Ramos (cell line): ENCODE data around the gene GDA.

Experiments
- in situ Hi-C: fragments of 300-500 bp; cut with MboI; formaldehyde crosslinking; loops from one replicate; pipeline ENCODE4 v1.14.3; 2022; ENCODE audit warnings: low sequenced_read_pairs; ENCODE audit not compliant: unreplicated experiment

The GDA gene

DNA sequence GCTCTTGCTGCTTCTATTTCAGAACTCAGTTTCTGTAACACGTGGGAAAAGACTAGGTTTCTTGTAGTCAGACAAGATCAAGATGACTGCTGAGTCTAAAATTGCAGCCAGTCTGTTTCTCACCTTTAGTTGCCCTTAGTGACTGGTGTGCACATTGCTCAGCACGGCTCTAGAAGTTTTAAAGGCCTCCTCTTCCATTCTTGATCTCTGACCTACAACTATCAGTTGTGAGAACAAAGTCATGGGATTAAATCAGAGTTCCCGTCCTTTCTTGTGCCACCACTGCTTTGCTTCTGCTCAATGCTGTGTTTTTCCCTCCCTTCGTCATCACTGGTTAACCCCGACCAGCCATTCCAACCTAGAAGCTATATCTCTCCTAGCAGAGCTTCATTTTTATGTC, 52.8 kb downstream of the GDA start:
- in situ Hi-C loops: no loop called here

DNA sequence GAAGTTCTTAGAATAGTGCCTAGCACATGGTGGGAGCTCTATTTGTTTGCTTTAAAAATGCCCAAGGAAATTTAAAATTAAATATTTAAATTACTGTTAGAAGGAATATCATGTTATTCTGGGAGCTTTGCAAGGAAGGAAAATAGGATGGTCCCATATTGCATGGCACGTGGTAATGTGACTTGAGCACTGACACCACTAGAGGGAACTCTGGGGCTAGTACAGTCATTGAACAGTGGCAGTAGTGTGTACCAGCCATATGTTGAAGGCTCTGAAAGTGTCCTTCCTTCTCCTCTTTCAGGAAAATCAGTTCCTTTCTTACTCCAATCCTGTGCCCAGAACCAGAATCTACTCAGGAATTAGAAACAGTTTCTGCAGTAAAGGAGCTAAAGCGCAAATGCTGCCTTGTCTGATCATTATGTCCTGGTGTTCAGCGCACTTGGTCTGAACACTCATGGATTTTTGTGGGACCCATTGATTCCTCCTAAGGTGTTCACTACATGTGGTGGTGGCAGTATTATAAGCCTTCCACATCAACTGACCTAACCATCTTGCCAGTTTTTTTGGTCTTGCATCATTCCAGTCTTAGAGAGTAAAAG, 54.1 kb downstream of the GDA start:
- in situ Hi-C loops: no loop called here

DNA sequence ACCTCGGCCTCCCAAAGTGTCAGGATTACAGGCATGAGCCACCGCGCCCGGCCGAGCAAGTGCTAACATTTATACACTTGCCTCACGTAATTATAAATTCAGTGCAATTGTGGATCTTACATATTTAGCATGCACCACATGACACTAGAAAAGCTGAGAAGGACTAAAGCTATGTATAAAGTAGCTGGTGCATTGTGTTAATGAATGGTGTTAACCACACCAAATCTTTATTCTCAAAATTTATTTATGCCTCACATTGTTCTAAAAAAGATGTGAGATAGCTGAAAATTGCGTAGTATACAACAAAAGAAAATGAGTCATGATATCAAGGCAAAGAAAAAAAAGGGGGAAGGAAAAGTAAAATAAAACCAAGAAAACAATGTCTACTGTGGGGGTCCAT, 54.8 kb downstream of the GDA start:
- in situ Hi-C loops: no loop called here

DNA sequence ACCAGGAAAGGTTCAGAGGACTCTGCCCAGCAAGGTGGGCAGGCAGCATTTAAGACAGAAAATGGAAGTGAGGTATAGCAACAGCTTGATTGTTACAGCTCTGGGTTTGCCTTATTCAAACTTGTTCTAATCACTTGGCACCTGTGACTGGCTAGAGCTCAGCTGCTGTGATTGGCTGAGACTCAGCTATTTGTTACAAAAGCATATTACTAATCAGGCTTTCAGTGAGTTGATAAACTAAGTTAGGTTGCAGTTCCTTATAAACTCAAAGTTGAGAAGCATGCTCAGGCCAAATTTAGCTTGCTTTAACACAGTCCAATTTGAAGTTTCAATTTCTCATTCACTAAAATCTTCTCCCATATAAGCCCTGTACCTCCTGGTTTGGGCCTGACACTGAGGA, 56.3 kb downstream of the GDA start:
- in situ Hi-C loops: no loop called here

DNA sequence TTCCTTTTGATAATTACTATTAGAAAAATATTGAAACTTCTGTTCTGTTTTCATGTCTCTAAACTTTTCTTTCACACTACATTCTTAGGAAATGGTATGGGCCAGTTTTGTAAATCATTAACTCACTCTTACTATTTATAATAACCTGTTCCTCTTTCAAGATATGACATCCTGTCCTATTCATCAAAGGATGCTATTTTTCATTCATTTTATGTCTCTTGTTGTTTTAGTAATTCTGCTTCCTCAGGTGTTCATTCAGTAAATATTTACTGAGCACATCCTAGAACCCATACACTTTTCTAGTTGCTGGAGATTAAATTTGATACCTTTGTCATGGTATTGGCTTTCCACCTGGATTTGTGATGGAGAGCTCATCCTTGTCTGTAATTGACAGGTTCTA, 58.0 kb downstream of the GDA start:
- in situ Hi-C loops: no loop called here

DNA sequence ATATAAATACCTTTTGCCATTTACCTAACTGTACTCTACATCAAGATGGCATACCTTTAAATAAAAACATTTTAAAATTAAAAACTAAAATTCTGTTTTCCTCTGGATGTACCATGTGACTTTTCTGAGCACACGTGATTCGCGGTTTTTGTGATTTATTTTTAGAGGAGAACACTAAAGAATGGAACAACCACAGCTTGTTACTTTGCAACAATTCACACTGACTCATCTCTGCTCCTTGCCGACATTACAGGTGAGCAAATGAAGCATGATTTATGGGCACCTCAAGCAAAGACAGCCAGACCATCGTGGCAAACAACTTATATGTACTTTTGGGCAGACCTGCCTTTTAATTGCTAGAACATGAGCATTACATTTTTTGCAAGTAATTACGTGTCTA, 61.3 kb downstream of the GDA start:
- in situ Hi-C loops: no loop called here

DNA sequence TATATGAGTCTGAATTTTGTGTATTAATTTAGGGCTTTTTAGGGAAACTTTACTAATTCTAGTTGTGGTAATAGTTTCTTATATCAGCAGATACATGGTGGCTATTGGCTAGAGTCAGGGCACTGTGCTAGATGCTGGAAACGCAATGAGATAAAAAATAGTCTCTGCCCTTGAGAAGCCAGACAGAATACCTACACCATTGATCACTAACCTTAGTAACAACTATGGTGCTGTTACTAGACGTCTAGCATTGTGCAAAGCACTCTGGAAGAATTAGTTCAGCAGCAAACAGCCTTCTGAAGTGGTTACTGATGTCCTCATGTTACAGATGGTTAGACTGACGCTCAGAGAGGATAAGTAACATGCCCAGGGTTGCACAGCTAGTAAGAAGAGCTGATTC, 61.8 kb downstream of the GDA start:
- in situ Hi-C loops: no loop called here

DNA sequence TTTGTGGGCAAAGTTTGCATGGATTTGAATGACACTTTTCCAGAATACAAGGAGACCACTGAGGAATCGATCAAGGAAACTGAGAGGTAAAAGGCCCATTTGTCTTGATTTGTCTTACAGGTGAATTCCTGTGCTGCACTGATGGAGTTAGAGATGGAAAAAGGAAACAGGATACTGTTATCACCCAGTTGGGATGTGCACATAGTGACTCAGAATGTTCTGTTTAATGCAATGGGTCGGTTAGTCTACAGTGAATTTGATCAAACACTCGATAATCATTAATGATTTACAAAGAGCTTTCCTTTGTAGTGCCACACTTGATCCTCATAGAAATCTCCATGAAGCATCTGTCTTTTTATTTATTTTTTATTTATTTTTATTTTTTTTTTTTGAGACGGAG, 64.7 kb downstream of the GDA start:
- in situ Hi-C loops: no loop called here

DNA sequence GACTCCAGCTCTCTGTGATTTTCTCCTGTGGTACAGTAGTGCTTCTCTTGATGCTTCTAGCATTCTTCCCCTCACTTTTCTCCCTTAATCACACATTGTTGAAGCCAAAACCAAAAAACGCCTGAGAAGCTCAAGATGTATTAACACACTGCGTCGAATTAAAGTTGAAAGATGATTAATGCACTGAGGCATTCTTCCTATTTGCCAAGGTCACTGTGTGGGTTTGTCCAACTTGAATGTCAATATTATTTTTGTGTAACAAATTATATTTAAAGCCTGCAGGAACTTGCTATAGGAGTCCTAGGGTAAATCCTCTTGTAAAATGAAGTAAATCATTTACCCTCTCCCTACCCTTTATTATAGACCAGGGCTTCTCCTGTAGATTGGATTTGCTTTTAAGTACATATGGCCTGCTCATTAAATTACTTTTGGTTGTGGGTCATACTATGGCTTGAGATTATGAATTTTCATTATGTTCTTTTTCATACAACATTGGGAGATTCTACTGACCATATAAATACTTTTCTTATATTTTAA, 68.1 kb downstream of the GDA start:
- in situ Hi-C loops: no loop called here

DNA sequence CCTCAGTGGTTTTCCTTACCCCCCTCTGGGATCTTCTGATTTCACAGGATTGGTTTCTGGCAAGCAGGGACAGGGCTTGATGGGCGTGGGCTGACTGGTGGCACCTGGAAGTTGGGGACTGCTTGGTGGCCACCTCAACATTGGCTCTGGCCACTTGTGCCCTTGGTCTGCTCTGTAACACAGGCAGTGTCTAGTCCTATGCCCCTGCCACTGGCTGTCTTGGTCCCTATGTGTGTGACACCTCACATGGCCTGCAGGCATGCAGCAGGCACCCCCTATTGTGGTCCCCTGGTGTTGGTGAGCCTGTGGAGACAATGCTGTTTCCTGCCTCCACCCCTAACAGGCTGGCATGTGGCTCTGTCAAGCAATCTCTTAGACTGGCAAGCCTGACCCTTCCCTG, 71.3 kb downstream of the GDA start:
- in situ Hi-C loops: no loop called here

DNA sequence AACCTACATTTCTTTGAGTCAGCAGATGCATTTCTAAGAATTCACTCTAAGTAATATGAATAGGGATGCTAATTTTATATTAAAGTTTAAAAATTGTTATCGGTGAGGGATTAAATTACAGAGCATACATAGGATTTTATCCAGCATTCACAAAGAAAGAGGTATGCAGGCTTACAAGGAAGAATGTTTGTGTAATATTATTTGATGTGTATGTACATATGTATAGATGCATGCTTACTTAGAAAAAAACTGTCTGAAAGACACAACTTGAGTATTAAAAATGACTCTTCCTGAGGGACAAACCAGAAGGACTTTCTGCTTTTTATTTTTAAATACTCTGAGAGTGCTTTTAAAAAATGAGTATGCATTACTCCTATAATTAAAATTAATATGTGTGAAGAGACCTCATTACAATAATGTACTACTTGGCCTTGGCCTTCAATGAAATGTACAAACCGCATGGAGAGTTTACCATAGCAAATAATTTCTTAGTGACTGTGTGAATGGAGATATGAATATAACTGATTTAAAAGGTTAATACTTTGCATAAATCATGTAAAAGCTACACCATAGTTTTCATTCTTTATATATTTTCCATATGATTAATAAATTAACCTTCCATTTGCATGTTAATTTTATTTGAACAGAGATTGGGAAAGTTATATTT, 77.0 kb downstream of the GDA start:
- in situ Hi-C loops: no loop called here

DNA sequence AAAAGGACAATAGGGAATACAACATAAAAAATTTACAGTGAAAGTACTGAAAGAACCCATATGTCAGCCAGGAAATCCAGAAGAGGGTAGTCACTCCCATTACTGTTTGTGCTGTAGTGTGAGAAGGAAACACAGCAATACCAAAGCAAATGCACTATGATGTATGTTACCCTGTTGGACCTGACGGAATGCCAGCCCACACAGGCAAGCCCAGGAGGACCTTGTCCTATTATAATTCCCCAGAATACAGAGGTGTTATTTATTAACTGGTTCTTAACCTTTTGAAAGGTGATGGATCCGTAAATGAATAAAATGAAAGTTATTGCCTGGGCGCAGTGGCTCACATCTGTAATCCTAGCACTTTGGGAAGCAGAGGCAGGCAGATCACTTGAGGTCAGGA, 79.0 kb downstream of the GDA start:
- in situ Hi-C loops: no loop called here

DNA sequence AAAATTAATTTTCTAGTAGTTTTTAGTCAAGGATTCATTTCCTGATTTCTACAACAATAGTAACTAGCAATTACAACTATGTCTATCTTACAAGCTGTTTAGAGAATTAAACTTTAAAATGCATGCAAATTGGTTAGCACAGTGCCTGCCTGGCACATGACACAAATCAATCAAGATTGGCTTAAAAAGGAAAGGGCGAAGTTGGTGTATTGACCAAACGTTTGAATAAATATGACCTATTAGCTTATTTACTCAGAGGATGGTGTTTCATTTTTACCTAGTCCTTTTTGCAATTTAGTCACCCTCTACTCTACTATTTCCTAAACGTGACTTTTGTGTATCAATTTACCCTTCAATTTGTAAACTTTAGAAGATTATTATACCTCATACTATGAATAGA, 83.5 kb downstream of the GDA start:
- in situ Hi-C loops: no loop called here

DNA sequence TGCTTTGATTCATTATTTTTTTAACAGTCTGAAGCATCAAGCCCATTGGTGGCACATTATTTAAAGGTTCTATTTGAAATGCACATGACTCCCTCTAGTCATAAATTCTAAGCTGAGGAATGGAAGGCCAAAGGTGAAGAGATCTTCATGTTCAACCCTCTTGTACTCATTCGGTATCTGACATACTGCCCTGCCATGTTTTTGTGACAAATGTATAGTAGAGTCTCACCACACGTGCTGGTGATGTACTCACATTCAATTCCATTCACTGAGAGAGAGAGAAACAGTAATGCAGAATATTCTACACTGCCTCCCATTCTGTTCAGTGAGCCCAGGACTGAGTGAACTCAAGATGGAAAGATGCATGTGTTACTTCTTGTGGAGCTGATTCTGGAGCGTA, 98.3 kb downstream of the GDA start:
- in situ Hi-C loops: no loop called here

DNA sequence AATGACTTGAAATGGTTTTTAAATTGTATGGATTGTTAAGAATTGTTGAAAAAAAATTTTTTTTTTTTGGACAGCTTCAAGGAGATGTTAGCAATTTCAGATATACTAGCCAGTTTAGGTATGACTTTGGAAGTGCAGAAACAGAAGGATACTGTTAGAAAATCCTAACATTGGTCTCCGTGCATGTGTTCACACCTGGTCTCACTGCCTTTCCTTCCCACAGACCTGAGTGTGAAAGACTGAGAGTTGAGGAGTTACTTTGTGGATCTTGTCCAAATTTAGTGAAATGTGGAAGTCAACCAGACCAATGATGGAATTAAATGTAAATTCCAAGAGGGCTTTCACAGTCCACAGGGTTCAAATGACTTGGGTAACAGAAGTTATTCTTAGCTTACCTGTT, 102.3 kb downstream of the GDA start:
- in situ Hi-C loops: loop anchor here (25.0 kb wide), 1 partner anchor 439 kb away; no protein-coding TSS in a partner anchor

DNA sequence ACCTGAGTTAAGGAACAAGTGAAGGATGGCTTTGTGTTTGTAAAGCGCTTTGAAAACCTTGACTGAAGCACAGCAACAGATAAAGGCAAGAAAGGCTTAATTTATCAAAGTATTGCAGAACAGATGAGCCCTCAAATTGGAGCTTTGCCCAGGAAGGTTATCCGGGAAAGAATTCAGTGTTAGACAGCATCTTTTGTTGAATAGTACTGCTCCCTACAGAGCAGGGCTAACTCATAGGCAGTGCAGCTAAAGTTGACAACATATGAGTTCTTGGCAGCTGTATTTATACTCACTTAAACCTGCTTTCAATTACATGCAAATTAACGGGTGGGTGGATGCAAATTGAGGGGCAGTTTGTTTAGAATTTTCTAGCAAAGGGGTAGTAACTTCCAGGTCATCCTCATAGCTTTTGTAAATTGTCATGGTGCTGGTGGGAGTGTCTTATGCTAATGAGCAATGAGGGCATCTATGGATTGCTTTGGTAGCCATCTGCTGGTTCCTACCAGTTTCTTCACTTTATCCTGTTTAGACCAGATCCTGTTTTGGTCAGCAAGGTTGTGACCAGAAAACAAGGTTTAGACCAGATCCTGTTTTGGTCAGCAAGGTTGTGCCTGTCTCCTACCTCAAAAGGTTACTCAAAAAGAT, 105.8 kb downstream of the GDA start:
- in situ Hi-C loops: loop anchor here (25.0 kb wide), 1 partner anchor 443 kb away; no protein-coding TSS in a partner anchor

DNA sequence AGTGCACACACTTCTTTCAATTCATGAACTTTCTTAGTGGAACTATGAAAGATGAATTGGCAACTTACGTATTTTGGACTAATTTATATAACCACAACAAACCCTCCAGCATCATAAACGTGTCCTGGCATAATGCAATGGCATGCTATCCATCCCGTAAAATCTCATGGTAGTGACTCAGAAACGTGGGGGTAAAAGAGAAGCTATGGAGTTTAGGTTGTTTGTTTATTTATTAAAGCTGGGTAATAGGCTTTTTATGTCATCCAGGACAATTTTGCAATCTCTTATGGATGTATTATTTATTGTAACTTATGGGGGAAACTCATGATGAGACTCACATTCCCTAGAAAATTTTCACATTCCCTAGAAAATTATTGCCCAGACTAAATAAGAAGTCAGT, 106.3 kb downstream of the GDA start:
- in situ Hi-C loops: loop anchor here (25.0 kb wide), 1 partner anchor 443 kb away; no protein-coding TSS in a partner anchor

DNA sequence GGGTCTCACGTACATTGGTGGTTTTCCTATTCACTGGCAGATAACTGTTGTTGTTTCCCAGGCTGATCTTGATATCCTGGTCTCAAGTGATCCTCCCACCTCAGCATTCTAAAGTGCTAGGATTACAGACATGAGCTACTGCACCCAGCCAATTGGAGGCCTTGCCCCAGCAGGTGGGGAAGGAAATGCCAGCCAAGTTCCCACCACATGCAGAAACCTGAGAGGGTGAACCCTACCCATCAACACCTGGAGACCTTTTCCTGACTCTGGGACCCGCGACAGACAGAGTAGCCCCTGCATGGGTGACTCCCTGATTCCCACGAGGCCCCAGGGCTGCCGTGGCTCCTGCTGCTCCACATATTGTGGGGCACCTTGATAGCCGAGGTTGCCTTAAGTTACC, 107.7 kb downstream of the GDA start:
- in situ Hi-C loops: loop anchor here (25.0 kb wide), 1 partner anchor 445 kb away; no protein-coding TSS in a partner anchor

DNA sequence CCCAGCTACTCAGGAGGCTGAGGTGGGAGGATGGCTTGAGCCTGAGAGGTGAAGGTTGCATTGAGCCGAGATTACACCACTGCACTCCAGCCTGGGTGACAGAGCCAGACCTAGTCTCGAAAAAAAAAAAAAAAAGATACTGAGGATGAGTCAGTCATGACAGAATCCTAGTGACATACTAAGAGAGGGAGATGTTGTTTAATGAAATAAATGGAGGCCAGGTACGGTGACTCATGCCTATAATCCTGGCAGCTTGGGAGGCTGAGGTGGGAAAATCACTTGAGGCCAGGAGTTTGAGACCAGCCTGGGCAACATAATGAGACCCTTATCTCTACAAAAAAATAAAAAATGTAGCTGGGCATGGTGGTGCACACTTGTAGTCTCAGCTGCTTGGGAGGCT, 108.6 kb downstream of the GDA start:
- in situ Hi-C loops: loop anchor here (25.0 kb wide), 1 partner anchor 446 kb away; no protein-coding TSS in a partner anchor

DNA sequence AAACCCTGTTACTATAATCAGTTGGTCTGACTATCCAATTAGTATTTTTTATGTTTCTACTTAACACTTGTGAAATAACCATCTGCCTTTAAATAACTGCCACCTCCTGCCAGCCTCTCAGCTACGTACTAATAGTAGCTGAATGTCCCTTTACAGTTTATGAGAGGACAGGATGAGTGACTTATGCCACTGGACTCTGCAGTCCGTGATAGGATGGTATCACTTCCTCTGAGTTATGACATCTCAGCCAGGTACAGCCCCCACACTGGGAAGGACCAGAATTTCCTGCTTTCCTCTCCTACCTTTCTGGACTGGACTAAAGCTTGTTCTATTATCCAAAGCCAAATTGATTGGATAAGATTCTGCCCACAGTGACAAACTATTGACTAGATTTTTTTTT, 112.8 kb downstream of the GDA start:
- in situ Hi-C loops: loop anchor here (25.0 kb wide), 1 partner anchor 450 kb away; no protein-coding TSS in a partner anchor

DNA sequence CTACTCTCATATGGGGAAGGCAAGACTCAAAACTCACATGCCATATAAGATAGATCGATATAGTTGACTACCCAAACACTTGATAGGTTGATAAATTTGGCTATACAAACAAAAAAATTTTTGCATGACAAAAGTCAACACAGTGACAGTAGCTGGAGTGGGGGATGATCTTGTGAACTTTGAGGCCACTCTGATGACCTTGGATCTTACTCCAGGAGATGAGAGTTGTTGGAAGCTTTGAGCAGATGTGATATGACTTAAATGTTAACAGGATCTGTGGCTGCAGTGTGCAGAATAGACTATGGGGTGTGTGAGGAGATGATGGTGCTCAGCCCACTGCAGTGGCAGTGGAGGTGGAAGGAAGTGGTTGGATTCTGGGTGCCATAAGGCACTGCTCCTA, 114.3 kb downstream of the GDA start:
- in situ Hi-C loops: loop anchor here (25.0 kb wide), 1 partner anchor 451 kb away; no protein-coding TSS in a partner anchor
